Prostate gland (tissue), 2 donors: Measurements from ENCODE around the gene OR5AL1. TPM values are rescaled to one million over a fixed set of nuclear protein-coding genes. Genes with fewer than 3 reads are reported as not detected.

Experiments used
- DNase-seq: peaks from one replicate; pipeline ENCODE4 v3.0.0-alpha.2; 2019; ENCODE audit warnings: low spot score
- H3K27ac ChIP-seq, 2 donors: fragments of 200-600 bp; sonication (generic); 2 replicates each; pipeline ENCODE4 v1.5.1; 2017 to 2019
- H3K27me3 ChIP-seq: fragments of 200-600 bp; sonication (generic); replicated peaks from 2 replicates; pipeline ENCODE4 v1.5.1; 2019; ENCODE audit not compliant: insufficient read depth
- H3K36me3 ChIP-seq, 2 donors: fragments of 200-600 bp; sonication (generic); 1 replicate in 1 of 2; 2 replicates in 1 of 2; pipeline versions ENCODE4 v1.5.1 to v1.8.1; 2017 to 2019
- H3K4me1 ChIP-seq: fragments of 200-600 bp; sonication (generic); replicated peaks from 2 replicates; pipeline ENCODE4 v1.5.1; 2019
- H3K4me3 ChIP-seq, 2 donors: fragments of 200-600 bp; sonication (generic); 2 replicates each; pipeline ENCODE4 v1.5.1; 2017 to 2019
- H3K9me3 ChIP-seq: fragments of 200-600 bp; sonication (generic); 2 replicates; pipeline ENCODE4 v1.5.1; 2017
- POLR2A ChIP-seq: fragments of 450-650 bp; IDR thresholded peaks from one replicate; pipeline ENCODE4 v1.6.1; 2016; ENCODE audit warnings: antibody characterized with exemption, mild to moderate bottlenecking
- POLR2AphosphoS5 ChIP-seq: sonication (generic); formaldehyde crosslinking; IDR thresholded peaks from one replicate; pipeline ENCODE4 v1.6.1; 2017; ENCODE audit warnings: antibody characterized with exemption
- WGBS: methylation state at CpG from one replicate; pipeline ENCODE4 v1.1.5; 2018; 5-methylcytosine and 5-hydroxymethylcytosine counted together
- intact Hi-C: fragments of 100-400 bp; cut with DNase I; formaldehyde crosslinking; loops from one replicate; pipeline ENCODE4 v1.14.2; 2022
- total RNA-seq, 2 donors: library from RNA; depleted of rRNA; stranded (reverse); fragments of >200 nt; gene quantifications; one replicate each; pipeline ENCODE4 v1.1.0, GENCODE V29; 2016
- TF ChIP-seq, protein P1 (sequence below), 4 experiments: fragments of 200-600 bp in 2 of 4; fragments of 450-650 bp in 2 of 4; sonication (generic) in 2 of 4; IDR thresholded peaks; 1 replicate in 3 of 4; 2 replicates in 1 of 4; pipeline ENCODE4 v1.5.1; 2016 to 2019; ENCODE audit warnings: antibody characterized with exemption in 4 of 4, mild to moderate bottlenecking in 2 of 4, moderate library complexity in 2 of 4

The OR5AL1 gene
- total RNA-seq, 2 donors from 2014 or later, result not detected

DNA sequence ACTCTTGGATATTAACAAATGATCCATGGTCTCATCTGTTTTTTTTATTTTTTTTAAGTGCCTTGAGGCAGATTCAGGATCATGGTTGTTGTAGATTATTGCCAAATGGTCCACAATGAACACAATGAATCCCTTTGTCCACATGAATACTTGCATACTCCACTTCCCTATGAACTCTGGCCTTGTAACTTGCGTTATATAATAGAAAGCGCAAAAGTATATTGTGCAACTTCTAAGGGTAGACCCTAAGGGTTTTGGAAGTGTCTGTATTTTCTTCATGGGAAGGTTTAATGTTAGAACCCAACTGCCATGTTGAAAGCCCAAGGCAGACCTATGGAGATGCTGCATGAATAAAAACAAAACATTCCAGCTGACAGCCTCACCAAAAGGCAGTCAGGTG, 8.1 kb upstream of the OR5AL1 start:
- Histone ChIP-seq H3K36me3 (no peaks in the 10 kb centered on the region), H3K9me3 (no peaks in the 10 kb centered on the region), H3K4me1 (no peaks in the 10 kb centered on the region), H3K27me3 (no peaks in the 10 kb centered on the region), H3K27ac (no peak overlapping the region), H3K4me3 (no peak overlapping the region)
- TF ChIP-seq, protein P1, sequence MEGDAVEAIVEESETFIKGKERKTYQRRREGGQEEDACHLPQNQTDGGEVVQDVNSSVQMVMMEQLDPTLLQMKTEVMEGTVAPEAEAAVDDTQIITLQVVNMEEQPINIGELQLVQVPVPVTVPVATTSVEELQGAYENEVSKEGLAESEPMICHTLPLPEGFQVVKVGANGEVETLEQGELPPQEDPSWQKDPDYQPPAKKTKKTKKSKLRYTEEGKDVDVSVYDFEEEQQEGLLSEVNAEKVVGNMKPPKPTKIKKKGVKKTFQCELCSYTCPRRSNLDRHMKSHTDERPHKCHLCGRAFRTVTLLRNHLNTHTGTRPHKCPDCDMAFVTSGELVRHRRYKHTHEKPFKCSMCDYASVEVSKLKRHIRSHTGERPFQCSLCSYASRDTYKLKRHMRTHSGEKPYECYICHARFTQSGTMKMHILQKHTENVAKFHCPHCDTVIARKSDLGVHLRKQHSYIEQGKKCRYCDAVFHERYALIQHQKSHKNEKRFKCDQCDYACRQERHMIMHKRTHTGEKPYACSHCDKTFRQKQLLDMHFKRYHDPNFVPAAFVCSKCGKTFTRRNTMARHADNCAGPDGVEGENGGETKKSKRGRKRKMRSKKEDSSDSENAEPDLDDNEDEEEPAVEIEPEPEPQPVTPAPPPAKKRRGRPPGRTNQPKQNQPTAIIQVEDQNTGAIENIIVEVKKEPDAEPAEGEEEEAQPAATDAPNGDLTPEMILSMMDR (IDR thresholded peaks at IDR 0.05), result no peak
- TF ChIP-seq POLR2A, result no peak
- no peak for TF ChIP-seq POLR2AphosphoS5
- no peak for DNase-seq
- intact Hi-C loops, result no loop called here
- WGBS, result 94% methylated on average over 2 of the region's 2 CpGs

DNA sequence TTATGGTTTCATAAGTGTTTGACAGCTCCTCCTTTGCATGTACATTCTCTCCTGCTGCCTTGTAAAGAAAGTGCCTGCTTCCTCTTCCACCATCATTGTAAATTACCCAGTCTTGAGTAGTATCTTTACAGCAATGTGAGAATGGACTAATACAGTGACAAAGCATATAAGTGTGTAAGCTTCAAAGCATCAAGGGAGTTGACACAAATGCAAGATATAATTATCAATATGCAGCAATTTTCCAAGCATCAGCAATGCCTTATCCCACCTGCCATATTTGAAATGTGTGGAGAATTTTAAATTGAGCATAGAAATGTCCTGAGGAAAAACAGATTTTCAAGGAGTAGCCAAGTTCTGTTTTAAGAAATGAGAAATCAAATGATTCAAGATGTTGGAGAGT, 1.7 kb upstream of the OR5AL1 start:
- DNase-seq, result no peak
- intact Hi-C loops, result no loop called here
- Histone ChIP-seq H3K27me3 (no peaks in the 10 kb centered on the region), H3K4me3 (no peak overlapping the region), H3K9me3 (no peaks in the 10 kb centered on the region), H3K4me1 (no peaks in the 10 kb centered on the region), H3K36me3 (no peaks in the 10 kb centered on the region), H3K27ac (no peak overlapping the region)
- TF ChIP-seq POLR2A (no peak), POLR2AphosphoS5 (no peak)
- TF ChIP-seq, protein P1 (IDR thresholded peaks at IDR 0.05), result no peak

DNA sequence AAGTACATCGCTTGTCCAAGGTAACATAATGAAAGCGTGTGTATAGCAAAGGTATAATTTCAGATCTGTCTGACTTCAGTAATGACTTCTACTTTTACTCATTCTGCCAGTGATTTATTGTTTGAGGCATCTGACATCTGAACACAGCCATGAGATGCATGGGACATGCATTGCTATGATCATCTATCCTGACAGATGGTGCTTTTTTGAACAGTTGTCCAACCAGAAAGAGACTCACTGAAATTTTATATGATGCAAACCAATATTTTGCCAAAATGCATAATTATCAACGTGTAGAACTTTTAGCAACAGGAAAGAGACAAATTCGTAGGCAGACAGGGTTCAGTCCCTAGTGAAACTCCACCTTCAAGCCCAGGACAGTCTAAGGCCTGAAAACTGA, 41.0 kb downstream of the OR5AL1 start:
- intact Hi-C loops, result no loop called here
- WGBS, result 82% methylated on average over 4 of the region's 4 CpGs
- H3K4me1 ChIP-seq, result no peaks in the 10 kb centered on the region
- H3K9me3 ChIP-seq, result no peaks in the 10 kb centered on the region
- H3K36me3 ChIP-seq, result no peaks in the 10 kb centered on the region
- H3K27me3 ChIP-seq, result no peaks in the 10 kb centered on the region
- H3K4me3 ChIP-seq, result no peak overlapping the region
- DNase-seq, result no peak
- no peak overlapping the region for H3K27ac ChIP-seq
- TF ChIP-seq POLR2AphosphoS5, result no peak
- no peak for TF ChIP-seq POLR2A
- TF ChIP-seq, protein P1 (IDR thresholded peaks at IDR 0.05), result no peak

DNA sequence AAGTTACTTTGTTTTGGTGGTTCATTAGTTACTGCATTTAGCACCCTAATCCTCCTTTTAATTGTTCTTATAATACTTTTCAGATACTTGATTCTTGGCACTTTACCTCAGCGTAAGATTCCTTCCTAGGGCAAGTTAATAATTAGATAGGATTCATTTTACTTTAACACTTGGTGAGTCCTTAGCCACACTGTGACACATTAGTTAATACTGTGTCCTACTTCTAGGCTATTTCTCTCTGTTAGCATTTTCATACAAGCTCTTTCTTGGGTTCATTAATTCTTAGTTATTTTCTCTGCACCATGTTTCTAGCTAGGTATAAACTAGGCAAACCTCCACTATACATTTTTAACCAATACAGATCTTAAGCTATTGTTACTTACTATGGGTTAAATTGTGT, 44.6 kb downstream of the OR5AL1 start:
- H3K9me3 ChIP-seq, result no peaks in the 10 kb centered on the region
- TF ChIP-seq, protein P1 (IDR thresholded peaks at IDR 0.05), result no peak
- TF ChIP-seq POLR2AphosphoS5 (no peak), POLR2A (no peak)
- WGBS, result 89% methylated on average over 1 of the region's 1 CpG
- no peak overlapping the region for H3K27ac ChIP-seq
- intact Hi-C loops, result no loop called here
- no peaks in the 10 kb centered on the region for H3K4me1 ChIP-seq
- no peaks in the 10 kb centered on the region for H3K27me3 ChIP-seq
- no peak overlapping the region for H3K4me3 ChIP-seq
- H3K36me3 ChIP-seq, result no peaks in the 10 kb centered on the region
- no peak for DNase-seq

Other genes starting within 250 kb of the OR5AL1 start
- gene OR5J2, start 236.1 kb upstream of the OR5AL1 start, total RNA-seq, result not detected
- not detected for gene OR5T2, start 178.4 kb upstream of the OR5AL1 start, total RNA-seq
- gene OR5T3, start 160.4 kb upstream of the OR5AL1 start, total RNA-seq, result not detected
- not detected for gene OR5T1, start 138.5 kb upstream of the OR5AL1 start, total RNA-seq
- gene OR8H1, start 120.4 kb upstream of the OR5AL1 start, total RNA-seq, result not detected
- gene OR8K3, start 97.6 kb upstream of the OR5AL1 start, total RNA-seq, result not detected
- 1 to 10 TPM in 1 of 2 donors, not detected in 1; 1.6 TPM for gene OR8K1, start 66.7 kb upstream of the OR5AL1 start, total RNA-seq
- gene OR8J1, start 58.4 kb upstream of the OR5AL1 start, total RNA-seq, result not detected
- gene OR8U1, start 37.1 kb upstream of the OR5AL1 start, total RNA-seq, result not detected
- not detected for gene OR5M3, start 60.7 kb downstream of the OR5AL1 start, total RNA-seq
- not detected for gene OR5M8, start 78.7 kb downstream of the OR5AL1 start, total RNA-seq
- not detected for gene OR5M11, start 130.6 kb downstream of the OR5AL1 start, total RNA-seq
- not detected for gene OR5M10, start 165.0 kb downstream of the OR5AL1 start, total RNA-seq
- not detected for gene OR5M1, start 202.2 kb downstream of the OR5AL1 start, total RNA-seq
- not detected for gene OR5AP2, start 229.7 kb downstream of the OR5AL1 start, total RNA-seq